NCI-H446 (cell line): ENCODE data around the gene HPF1.
"Not testable (repeated sequence)": the region's sequence is repeated elsewhere in the genome, so short reads cannot be mapped to it uniquely, and the experiment has no call there.

Experiments used
- DNase-seq, 2 experiments: peaks; one replicate each; lab custom pipeline; 2025; lab: John Stamatoyannopoulos, UW

Gene HPF1

GRCh38 chr4:169757575-169758184, at the start of gene HPF1:
TSS of gene HPF1 (minus strand) at chr4:169757944. CDS start at chr4:169757877, 67 bp downstream.
- peak; percentile 81 to 95 for DNase-seq

DNA sequence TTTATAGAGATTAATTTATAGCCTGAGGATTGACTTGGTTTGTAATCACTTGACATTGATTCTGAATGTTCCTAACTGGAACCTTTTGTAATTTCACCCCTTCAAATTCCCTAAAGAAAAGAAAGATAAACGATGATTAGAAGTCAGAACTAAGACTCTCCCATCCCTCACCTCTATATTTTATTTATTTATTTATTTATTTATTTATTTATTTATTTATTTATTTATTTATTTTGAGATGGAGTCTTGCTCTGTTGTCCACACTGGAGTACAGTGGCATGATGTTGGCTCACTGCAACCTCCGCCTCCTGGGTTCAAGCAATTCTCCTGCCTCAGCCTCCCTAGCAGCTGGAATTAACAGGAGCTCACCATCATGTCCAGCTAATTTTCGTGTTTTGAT, 49.0 kb upstream of the HPF1 start:
- not testable (repeated sequence) for DNase-seq

DNA sequence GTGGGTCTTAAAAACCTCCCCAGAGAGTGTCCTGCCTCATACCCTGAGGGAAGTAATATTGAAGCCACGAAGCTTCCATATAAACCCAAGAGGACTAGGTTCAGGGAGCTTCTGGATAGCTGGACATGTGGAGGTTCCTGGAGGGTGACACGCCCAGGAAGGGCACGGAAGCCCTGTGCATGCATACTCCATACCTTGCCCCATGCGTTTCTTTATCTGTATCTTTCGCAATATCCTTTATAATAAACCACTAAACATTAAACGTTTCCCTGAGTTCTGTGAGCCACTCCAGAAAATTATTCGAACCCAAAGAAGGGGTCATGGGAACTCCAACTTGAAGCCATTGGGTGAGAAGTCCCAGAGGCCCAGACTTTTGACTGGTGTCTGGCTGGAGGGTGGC, 45.7 kb upstream of the HPF1 start:
- DNase-seq = no peak

DNA sequence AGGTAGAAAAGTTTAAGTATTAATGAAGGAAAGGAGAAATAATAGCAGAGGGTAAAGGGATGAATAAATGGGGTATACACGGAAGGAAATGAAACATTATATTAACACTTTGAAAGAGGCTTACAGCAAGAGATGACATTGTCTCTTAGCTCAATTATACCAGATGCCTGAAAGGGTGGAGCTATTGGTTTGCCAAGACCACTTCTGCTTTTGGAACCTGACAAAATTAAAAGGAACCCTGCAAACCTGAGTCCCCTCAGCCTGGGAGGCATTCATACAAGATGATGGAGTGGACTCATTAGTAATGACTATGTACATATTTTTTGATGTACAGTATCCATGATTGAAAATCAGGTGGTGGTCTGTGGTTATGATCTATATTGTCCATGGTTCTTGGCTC, 45.1 kb upstream of the HPF1 start:
- no peak for DNase-seq

GRCh38 chr4:169800541-169800940, 42.8 kb upstream of the HPF1 start:
- DNase-seq = no peak

GRCh38 chr4:169799260-169799659, 41.5 kb upstream of the HPF1 start:
- DNase-seq = no peak

- no peak for DNase-seq
Measured at GRCh38 chr4:169795585-169795984, 37.8 kb upstream of the HPF1 start.

DNA sequence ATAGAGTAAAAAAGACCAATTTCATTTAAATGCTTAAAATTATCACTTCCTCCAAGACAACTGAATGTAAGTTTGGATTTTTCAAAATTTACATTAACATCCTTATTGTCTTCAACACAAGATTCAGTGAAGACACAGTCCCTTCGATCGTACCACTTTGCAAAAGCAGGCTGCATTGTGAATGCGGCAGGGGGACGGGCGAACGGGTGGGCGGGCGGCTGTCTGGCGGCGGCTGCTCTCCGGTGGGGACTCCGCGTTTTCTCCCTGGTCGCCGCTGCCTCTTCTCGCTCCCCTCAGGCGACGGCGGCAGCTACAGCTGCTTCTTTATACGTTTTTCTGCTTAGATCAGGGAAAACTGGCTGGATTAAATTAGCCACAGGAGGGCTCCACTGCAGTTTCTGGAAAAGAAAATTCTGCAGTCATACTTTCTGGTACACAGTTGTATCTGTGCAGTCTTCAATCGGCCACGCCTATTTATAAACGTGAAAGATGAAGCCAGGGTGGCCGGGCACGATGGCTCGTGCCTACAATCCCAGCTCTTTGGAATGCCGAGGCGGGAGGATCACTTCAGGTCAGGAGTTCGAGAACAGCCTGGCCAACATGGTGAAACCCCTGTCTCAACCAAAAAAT, 33.9 kb upstream of the HPF1 start:
- peak; percentile 9 to 55 for DNase-seq

DNA sequence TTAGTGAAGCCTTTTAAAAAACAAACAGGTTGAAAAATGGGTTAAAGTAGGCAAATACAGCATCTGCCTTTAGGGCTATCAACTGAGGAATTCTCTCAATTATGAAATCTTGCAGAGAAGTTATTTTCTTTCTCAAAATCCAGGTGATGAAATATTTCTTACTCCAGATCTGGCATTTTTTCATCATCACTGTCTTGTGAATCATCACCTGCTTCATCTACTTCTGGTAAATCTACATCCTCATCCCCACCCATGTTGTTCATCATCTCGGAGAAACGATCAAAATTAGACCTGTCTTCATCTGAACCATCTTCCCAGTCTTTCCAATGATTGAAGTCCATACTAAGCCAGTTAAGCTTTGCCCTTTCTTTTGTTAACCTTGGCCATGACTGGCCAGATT, 33.3 kb upstream of the HPF1 start:
- DNase-seq = no peak

DNA sequence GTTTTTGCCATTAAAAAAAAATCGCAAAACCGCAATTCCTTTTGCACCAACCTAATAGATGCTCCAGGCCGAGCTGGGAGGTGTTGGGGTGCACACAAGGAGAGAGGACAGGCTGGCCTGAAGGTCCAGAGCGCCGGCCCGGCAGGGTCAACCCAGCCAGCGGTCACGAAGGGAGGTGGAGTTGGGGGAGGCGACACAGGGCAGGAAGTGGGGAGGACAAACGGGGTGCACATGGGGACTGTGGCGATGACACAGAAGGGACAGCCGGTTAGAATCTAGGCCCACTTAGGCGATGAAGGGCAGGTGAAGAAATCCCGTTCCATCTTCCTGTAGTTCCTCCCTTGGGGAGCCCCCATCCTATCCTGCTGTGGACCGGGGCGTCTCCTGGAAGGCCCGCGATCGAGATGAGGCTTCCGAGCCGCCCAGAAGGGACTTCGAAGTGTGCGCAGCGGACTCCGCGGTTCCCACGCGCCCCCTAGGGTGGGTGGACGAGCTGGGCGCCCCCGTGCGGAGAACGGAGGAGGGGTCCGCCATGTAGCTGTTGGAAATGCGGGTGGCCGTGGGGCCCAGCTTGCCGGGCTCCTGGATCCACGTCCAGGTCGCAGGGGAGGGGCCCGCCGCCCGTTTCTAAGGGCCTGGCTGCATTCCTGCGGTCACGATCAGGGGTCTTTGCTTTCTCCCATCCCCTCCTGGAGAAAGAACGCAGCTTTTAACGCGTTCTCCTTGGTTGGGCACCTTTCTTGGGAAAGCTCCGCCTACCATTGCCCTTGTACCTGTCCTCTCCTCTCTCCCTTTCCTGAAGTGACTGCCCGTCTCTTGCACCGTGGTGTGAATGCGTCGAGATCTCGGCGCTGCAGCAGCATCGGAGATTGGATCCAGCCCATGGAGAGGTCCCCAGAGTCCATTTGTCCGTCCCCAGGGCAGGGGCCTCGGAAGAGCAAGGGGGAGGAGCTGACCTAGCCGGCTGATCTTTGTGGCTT, 17.0 kb upstream of the HPF1 start:
- DNase-seq = no peak

- DNase-seq = no peak
Measured at GRCh38 chr4:169773889-169774288, 16.1 kb upstream of the HPF1 start.

- DNase-seq = not testable (repeated sequence)
Measured at GRCh38 chr4:169771556-169772080, 13.9 kb upstream of the HPF1 start.

DNA sequence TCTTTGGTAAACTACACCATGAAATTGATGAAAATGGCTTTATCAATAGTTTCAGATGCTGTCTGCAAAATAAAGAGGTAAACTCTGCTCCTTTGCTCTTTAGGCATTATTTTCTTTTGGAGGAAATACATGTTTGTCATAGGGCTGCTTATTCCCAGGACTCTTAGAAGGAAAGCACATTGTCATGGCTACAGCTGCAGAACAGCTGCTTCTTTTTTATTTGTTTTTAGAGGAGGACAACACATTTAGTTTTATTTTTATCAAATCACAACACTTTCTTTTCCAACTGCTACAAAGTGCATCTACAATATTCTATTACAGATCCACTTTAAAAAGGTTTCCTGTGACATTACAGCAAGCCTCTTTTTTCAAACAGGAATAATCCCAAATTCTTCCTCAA, 12.7 kb upstream of the HPF1 start:
- no peak for DNase-seq

GRCh38 chr4:169768385-169768784, 10.6 kb upstream of the HPF1 start:
- DNase-seq = no peak

DNA sequence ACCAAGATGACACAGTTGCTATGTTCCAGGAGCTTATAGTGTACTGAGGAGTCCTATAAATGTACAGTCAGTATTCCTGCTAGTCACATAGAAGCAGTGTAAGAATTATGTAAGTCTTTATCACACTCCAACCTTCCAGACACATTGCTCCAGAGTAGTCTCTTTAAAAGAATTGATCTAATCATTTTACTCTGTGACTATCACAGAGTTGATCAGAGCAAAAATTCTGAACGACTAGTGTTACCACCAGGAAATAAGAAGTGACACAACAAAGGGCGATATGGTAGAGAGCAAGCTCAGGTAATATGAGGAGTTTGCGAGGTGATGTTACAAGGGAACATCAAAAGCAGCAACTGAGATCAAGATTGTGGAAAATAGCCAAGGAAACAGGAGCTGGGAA, 9.0 kb upstream of the HPF1 start:
- DNase-seq = no peak

- no peak for DNase-seq
Measured at GRCh38 chr4:169765835-169766234, 8.1 kb upstream of the HPF1 start.

DNA sequence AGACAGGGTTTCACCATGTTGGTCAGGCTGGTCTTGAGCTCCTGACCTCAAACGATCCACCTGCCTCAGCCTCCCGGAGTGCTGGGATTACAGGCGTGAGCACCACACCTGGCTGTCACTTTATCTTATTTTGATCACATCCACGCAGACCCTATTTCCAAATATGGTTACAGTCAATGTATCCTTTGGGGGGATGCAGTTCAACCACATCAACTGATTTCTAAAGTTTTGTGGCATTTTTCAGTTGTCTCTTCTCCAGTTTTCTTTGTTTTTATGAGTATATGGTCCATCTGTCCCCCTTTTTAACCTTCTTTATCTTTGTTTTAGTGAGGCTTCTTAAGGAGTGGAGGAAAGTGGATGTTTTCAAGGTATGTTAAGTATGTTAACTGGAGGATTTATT, 4.1 kb upstream of the HPF1 start:
- DNase-seq = no peak

DNA sequence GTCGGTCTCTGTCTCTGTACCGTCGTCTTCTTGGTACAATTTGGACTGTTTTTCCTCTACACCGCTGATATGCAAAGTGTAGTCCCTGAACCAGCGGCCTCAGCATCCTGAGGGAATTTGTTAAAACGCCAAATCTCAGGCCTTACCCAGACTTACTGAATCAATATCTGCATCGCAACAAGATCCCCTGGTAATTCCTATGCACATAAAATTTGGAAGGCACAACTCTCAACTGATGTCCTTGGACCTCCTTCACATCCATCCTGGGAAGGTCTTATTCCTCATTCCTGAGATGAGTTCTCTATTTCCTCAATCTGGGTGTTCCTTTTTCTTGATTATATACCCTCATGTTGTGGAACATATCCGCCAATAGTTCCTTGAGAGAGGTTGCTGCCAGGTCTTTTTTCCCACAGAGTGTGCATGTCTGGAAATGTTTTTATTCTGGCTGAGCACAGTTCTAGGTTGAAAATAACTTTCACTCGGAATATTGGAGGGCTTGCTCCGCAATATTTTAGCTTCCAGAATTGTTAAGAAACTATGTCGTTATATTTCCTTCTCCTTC, 738 bp upstream of the HPF1 start:
- no peak for DNase-seq

- no peak for DNase-seq
Measured at GRCh38 chr4:169756971-169757574, 671 bp downstream of the HPF1 start.

- no peak for DNase-seq
Measured at GRCh38 chr4:169745291-169745690, 12.5 kb downstream of the HPF1 start.

DNA sequence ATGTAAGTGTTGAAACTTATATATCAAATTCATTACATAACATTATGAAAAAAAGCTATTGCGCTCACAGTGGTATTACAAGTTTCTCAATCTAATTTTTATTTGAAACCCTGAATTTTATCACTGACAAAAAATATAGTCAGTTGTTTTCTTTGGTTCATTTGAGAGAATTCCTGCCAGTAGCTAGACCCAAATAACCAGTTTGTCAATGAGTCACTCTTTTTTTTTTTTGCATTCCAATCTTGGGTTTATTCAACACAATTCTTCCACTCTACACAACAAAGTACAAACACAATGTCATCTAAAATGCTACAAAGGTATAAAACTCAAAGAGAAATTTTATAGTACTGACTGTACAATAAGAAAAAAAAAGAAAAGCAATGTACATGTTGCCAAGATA, 13.1 kb downstream of the HPF1 start:
- no peak for DNase-seq

- DNase-seq = no peak
Measured at GRCh38 chr4:169741569-169741968, 16.2 kb downstream of the HPF1 start.
